ENCODE data around the gene ACER2. TPM values are rescaled to one million over a fixed set of nuclear protein-coding genes. Genes with fewer than 3 reads are reported as not detected.

The ACER2 gene
- total RNA-seq, result 9.1 TPM

DNA sequence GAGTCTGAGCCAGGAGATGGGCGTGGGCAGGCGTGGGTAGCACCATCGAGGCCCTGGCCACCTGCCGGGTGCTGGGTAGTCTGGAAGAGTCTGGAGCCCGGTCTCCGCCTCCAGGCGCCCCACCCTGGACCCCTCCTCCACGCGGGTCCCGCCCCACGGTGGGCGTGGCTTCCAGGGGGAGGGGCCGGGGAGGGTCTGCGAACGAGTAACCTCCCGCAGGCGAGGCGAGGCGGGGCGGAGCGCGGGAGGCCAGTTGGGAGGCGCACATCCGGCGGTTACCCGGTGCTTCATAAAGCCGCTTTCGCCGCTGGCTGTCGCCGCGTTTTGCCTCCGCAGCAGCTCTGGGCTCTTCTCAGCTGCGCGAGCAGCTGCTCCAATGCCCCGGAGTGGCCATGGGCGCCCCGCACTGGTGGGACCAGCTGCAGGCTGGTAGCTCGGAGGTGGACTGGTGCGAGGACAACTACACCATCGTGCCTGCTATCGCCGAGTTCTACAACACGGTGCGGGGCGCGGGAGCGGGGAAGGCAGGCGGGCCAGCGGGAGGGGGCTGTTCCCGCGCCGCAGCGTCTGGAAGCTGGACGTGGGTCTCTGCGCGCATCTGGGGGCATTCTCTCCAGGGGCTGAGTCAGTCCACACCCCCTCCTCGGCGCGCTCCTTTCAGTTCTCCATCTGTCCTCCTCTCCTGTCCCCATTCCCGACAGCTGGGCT lies at the start of gene ACER2:
Gene ACER2, plus strand, starts transcription at position 317 of the 708 bp plus-strand sequence. Its CDS starts 76 bp downstream, at position 393.

Other genes with a start within 250 kb of the ACER2 start
- 172 TPM for gene DENND4C, start 178.3 kb upstream of the ACER2 start, total RNA-seq
- 918 TPM for gene RPS6, start 28.8 kb upstream of the ACER2 start, total RNA-seq